Activated naive CD4-positive, alpha-beta T cell treated with anti-CD3 and anti-CD28 coated beads, Interleukin-2, amount 10 ng/mL, durations not matched to agents 5 hours and 36 hours (primary cell): ENCODE measurements around the gene PHF14. TPM values are rescaled to one million over a fixed set of nuclear protein-coding genes. Genes with fewer than 3 reads are reported as not detected.

ENCODE experiments used
- total RNA-seq, 2 experiments: library from RNA; stranded (reverse); gene quantifications; one replicate each; pipeline ENCODE4 v1.2.3, GENCODE V29; 2021

Gene PHF14
- total RNA-seq, result 10 to 100 TPM; 31.4 to 33.8 TPM

GRCh38 chr7:10973061-10973941 is at the start of gene PHF14:
PHF14 (plus strand) TSS chr7:10973872; CDS start chr7:10974324, 452 bp downstream.

